ENCODE data around the gene PFKP.

Gene PFKP

GRCh38 chr10:3030765-3031164 lies 36.6 kb upstream of the PFKP start (continued):
- TF ChIP-seq PRDM10 (tag by site-specific recombination; IDR thresholded peaks at IDR 0.05) (no peak), SP2 (tag by site-specific recombination; IDR thresholded peaks at IDR 0.05) (no peak), PRDM2 (tag by site-specific recombination; IDR thresholded peaks at IDR 0.05; ENCODE audit: borderline replicate concordance) (no peak), INSM2 (tag by site-specific recombination; IDR thresholded peaks at IDR 0.05) (no peak), MEIS1 (CRISPR knock-in tag; IDR thresholded peaks at IDR 0.05; ENCODE audit: borderline replicate concordance) (no peak), KLF10 (tag by site-specific recombination; IDR thresholded peaks at IDR 0.05) (no peak), ZNF701 (tag by site-specific recombination; IDR thresholded peaks at IDR 0.05) (no peak), ZNF837 (tag by site-specific recombination; IDR thresholded peaks at IDR 0.05) (no peak), ZNF555 (tag by site-specific recombination; conservative IDR thresholded peaks at IDR 0.05) (no peak), ZNF26 (tag by site-specific recombination; IDR thresholded peaks at IDR 0.05) (no peak), ZBTB49 (tag by site-specific recombination; IDR thresholded peaks at IDR 0.05; ENCODE audit: low read depth) (no peak)

All from HEK293 (cell line).